NOMO-1 treated with DMSO at 0.1 percent for 48 hours (cell line): Measurements from ENCODE around the gene LYRM1.
"Not testable (repeated sequence)": the region's sequence is repeated elsewhere in the genome, so short reads cannot be mapped to it uniquely, and the experiment has no call there.

ENCODE experiments used
- DNase-seq: peaks from one replicate; lab custom pipeline; 2025; ENCODE audit not compliant: unreplicated experiment; lab: John Stamatoyannopoulos, UW

Gene LYRM1

DNA sequence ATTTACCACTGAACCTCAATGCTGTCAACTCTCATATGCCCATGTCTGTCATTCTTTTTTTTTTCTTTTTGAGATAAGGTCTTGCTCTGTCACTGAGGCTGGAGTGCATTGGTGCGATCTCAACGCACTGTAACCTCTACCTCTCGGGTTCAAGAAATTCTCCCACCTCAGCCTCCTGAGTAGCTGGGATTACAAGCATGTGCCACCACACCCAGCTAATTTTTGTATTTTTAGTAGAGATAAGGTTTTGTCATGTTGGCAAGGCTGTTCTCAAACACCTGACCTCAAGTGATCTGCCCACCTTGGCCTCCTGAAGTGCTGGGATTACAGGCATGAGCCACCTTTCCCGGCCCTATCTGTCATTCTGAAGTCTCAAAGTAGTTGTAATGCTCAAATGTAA is 72.6 kb downstream of the LYRM1 start:
- DNase-seq, result not testable (repeated sequence)
